Ramos (cell line): ENCODE results near the gene SNAP25.

ENCODE experiments used
- in situ Hi-C: fragments of 300-500 bp; cut with MboI; formaldehyde crosslinking; loops from one replicate; pipeline ENCODE4 v1.14.3; 2022; ENCODE audit warnings: low sequenced_read_pairs; ENCODE audit not compliant: unreplicated experiment

Gene SNAP25

GRCh38 chr20:10297684-10298240 lies 79.1 kb downstream of the SNAP25 start:
- in situ Hi-C loops = no loop called here

- in situ Hi-C loops = no loop called here
These were observed 82.2 kb downstream of the SNAP25 start for GRCh38 chr20:10300582-10301446.

DNA sequence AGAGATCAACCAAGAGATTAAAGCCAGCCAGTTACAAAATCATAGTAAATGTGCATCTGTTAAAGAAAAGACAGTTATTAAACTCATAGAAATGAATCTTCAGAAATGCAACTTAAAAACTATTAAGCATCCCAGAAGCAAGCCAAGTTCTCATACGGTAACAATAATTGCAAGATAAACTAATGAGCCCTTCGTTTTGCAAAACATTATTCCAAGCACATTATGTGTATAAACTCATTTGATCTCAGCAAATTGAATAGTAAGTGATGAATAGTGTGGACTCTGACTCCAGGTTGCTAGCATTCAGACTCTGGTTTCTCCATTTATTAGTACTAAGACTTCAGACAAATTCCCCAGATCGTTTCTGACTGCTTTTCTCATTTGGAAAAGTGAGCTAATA lies 85.2 kb downstream of the SNAP25 start:
- in situ Hi-C loops = no loop called here

DNA sequence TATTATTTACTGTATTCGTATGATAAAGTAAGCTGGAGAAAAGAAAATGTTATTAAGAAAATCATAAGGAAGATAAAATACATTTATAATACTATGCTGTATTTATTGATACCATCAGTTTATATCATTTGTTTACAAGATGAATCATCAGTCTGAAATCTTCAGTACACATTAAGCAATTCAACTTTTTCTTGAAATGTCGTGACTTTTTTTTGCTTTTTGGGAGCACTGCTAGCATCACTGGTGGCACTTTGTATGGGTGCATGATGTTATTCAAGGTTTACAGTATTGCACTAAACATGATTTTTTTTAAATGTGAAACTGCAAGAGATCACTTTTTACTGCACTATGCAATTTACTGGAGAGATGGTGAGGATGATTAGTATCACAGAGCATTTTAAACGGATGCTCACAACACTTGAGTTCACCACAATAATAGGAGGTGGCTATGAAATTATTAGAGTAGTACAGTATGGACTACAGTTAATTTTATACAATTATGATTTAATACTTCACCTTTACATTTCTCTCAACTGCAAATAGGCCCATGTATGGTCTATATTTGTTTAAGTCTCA lies 85.9 kb downstream of the SNAP25 start:
- in situ Hi-C loops = no loop called here

- in situ Hi-C loops = no loop called here
These were observed 88.1 kb downstream of the SNAP25 start for GRCh38 chr20:10306440-10307358.

GRCh38 chr20:10307359-10307735 lies 88.7 kb downstream of the SNAP25 start:
- in situ Hi-C loops = no loop called here

DNA sequence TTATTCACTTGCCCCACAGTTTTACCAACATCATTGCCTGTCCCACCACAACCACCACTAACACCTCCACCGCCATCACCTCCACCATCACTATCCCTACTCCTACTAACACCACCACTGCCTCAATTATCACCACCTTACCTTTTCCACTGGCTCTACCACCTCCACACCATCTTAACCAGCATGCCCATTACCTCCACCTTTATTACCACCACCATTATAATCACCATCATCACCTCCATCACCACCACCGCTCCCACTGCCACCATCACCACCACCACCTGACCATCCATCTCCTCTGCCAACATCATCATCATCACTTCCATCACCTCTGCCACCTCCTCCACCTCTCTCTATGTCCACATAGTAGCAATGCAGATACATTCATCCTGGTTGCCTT lies 90.0 kb downstream of the SNAP25 start:
- in situ Hi-C loops = no loop called here

DNA sequence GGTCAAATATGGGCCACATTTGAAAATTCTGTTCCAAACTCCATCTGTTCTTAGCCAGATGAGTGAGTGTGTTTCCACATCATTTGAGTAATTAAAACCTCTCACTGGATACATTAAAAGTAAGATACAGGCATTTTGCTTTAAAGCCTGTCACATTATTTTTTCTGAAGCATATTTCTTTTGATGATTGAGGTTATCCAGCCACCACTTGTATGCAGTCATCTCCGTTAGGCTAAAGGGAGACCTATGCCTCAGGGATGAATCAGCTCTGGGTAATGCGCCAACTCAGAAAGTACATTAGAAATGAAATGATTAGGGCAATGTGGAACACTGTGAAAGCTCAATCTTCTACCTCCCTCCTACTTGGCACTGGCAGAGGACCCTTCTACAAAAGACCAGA lies 90.7 kb downstream of the SNAP25 start:
- in situ Hi-C loops = no loop called here

DNA sequence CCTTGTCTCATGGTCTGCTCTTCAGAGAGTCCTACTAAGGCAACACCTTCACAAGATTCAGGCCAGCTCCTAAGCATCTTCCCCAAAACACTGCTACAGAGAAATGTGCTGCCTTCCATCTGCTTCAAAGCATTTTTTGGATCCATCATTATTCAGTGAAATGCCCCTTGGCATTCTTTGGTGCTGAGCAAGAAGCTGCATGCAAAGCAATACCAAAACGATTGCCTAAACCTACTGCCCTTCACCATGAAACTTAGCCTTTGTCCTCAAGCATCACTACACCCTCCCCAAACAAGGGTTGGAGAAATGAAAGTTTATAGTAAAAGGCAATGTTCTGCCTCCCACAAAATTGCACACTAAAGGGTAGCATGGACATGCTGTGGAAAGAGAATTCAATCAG lies 93.5 kb downstream of the SNAP25 start:
- in situ Hi-C loops = no loop called here

DNA sequence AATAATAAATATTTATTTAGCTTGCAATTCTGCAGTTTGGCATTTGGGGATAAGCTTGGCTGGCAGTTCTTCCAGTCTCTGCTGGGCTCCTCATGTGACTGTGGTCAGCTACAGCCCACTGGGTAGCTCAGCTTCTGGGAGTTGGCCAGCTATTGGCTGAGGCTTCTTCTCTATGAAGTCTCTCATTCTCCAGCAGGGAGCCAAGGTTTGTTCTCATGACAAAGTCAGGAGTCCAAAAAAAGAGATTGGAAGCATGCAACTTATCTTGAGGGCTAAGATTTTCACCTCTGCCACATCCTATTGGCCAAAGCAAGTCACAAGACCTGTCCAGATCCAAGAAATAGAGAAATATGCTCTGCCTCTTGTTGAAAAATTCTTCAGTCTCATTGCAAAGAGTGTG lies 94.6 kb downstream of the SNAP25 start:
- in situ Hi-C loops = no loop called here

GRCh38 chr20:10313701-10314100 lies 95.1 kb downstream of the SNAP25 start:
- in situ Hi-C loops = no loop called here

DNA sequence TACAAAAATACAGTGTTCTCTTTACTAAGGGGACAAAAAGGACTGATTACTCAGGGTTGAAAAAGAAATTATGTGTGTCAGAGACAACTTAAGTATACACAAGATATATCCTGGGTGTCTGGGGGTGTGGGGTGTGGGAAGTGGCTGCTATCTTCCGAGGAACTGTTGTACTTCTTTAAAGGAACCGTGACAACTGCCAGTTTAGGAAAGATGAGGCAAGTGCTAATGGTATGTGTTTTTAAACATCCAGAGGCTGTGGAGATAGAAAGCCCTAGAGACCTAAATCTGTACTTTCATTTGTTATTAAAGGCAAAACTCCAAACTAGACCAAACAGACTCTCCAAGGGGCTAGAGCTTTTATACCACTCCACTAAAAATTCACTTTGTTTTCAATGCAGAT lies 95.6 kb downstream of the SNAP25 start:
- in situ Hi-C loops = no loop called here

GRCh38 chr20:10315138-10315537 lies 96.5 kb downstream of the SNAP25 start:
- in situ Hi-C loops = no loop called here

DNA sequence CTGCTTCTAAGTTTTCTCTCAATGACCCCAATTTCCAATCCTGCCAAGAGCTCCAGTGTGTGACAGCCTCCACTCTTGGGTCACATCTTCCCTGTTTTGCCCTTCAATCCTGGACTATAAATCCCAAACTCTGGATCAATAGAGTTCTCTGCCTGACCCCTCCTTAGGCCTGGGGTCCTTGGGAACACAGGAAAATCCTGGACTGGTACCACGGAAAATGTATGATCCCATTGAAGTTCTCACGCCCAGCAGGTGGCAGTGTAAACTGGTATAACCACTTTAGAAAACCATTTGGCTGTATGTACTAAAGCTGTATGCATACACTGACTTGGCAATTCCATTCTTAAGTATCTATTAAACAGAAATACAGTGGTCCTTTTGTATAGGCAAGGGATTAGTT lies 98.0 kb downstream of the SNAP25 start:
- in situ Hi-C loops = no loop called here

DNA sequence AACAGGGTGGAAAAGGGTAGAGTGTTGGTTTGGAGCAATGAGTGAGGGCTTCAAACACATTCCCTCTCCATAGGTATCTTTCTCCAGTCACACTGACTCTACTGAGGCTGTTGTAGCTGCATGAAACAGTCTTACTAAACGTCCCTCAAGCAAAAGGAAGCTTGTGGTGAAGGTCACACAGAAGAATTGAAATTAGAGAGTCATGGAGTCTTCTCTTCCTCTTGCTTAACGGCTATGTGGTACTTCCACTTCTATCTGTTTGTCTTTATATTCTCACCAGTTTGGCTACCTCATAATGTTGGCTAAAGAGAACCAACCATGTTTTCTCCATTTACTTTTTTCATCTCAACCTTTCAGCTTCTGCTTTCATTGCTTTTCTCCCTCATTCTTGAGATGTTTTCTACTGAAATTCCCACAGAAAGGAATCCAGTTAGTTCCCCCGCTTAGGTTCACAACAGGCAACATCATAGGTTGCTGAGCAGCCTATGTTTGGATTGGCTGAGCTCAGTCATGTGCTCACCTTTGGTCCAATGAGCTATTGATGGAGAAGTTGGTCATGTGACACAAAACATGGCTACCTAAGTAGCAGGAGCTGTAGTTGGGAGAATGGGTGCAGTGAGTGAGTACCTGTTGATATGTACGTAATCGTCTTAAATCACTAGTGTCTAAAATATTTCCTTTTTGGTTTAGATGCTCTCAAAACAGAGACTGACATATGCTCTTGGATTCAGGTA lies 99.8 kb downstream of the SNAP25 start:
- in situ Hi-C loops = no loop called here

- in situ Hi-C loops = no loop called here
These were observed 101.2 kb downstream of the SNAP25 start for GRCh38 chr20:10319855-10320254.

GRCh38 chr20:10321138-10321717 lies 102.6 kb downstream of the SNAP25 start:
- in situ Hi-C loops = no loop called here

DNA sequence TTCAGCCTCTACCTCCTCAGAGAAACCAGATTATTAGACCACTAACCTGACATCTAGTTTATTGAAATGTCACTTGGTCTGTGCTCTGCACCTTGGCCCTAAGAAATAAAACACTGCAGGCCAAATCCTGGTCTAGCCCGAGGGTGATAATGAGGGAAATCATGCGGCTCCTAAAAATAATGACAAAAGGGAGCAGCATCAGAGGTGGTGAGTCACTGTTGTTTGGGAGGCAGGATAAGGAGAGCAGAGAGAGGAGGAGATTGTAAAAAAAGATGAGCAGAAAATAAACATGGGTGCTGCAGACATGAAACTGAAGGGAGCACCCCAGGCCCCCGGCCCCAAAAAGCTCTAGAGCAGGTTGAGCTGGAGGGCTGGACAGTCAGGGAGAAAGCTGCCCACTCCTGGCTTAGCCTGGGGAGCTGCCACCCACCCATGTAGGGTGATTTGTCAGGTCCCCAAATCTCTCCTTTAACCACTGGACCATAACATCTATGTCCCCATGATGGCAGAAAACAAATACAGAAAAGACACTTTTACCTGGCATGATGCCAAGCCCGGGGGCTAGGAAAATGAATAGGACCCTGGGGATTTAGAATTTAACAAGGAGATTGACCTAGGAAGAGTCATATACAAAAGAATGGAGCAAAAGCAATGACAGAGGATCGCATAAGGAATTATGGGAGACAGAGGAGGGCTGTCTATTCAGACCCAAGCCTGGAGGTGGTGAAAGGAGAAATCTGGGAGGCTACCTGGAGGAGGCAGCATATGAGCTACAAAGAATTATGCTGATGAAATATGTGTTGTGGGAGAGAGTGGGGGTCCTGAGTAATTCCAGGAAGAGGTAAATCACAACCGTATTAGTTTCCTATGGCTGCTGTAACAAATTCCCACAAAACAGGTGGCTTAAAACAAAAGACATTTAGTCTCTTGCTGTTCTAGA lies 103.7 kb downstream of the SNAP25 start:
- in situ Hi-C loops = no loop called here

DNA sequence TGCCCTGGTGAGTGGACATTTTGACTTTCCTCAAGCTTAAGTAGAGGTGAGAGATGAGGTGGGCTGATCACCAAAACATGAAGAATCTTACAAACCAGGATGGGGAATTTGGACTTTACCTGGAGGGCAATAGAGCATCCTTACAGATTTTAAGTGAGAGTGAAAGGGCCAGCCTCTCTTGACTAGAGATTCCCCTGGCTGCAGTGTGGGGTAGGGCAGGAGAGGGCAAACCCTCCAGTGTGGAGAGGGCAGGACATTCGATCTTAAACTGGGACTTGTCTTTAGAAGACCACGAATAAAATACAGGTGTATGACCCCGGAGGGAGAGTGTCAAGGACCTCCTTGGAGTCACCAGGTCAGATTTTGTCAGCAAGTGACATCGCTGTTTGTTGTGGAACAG lies 105.1 kb downstream of the SNAP25 start:
- in situ Hi-C loops = no loop called here
